GM18909 (cell line): ENCODE measurements around the gene FOXP1.
A peak's percentile ranks its signal among the peaks of the same experiment; 100 is the strongest.

Experiments used
- ATAC-seq: cut with Tn5 transposase; IDR thresholded peaks from one replicate; pipeline ENCODE4 v1.9.1; 2021; ENCODE audit warnings: mild to moderate bottlenecking; ENCODE audit not compliant: unreplicated experiment, poor library complexity

Gene FOXP1

DNA sequence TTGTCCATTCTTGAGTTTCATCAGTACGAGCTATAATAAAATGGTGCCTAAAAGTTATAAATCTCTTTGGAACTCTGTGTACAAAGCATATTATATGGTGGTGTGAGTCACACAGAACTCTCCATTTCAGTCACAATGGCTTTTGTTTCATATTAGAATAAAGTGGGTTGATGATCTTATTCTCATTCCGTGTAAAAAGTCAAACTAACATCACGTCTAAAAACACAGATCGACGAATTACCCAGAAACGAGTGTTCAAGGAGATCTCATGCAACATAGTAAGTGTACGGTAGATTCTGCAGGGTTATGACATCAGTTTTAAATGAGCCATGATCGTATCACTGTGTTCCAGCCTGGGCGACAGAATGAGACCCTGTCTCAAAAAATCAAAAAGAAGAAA is 122.4 kb downstream of the FOXP1 start:
- ATAC-seq = no peak

- no peak for ATAC-seq
Observed at GRCh38 chr3:71458895-71459294, 124.6 kb downstream of the FOXP1 start.

GRCh38 chr3:71456826-71457225 is 126.7 kb downstream of the FOXP1 start:
- ATAC-seq = no peak

GRCh38 chr3:71456156-71456555 is 127.4 kb downstream of the FOXP1 start:
- no peak for ATAC-seq

DNA sequence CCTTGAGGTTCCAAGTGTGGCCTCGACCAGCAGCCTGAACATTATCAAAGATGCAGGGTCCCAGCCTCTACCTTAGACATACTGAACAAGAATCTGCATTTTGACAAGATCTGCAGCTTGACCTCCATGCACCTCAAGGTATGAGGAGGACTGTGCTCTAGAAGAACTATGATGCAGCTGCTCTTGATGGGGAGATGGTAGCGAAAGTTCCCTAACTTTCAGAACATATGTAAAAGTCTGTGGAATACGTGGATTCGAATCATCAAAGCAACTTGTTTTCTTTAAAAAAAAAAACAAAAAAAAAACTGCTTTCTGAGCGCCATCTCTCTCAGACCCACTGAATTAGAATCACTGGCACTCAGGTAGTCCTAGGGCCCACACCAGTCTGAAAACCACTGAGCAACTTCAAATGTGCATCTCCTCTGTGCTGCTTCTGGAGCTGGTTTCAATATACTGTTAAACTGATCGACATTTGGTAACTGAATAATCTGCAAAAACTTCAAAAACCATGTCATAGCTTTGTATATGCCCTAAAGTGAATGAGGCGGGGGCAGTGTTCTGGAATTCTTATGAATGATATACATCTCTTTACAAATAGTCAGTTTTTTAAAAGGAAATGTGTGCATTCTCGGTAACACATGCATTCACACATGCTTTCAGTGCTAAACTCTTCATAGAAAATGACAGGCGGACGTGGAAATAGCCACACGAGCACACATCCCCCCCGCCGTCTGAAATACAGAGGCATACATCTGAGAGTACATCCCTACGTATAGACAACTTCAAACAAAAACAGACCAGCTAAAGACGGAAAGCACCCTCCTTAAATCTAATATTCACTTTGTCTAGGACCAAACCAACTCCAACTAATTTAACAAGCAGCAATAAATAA is 128.8 kb downstream of the FOXP1 start:
- ATAC-seq = no peak

DNA sequence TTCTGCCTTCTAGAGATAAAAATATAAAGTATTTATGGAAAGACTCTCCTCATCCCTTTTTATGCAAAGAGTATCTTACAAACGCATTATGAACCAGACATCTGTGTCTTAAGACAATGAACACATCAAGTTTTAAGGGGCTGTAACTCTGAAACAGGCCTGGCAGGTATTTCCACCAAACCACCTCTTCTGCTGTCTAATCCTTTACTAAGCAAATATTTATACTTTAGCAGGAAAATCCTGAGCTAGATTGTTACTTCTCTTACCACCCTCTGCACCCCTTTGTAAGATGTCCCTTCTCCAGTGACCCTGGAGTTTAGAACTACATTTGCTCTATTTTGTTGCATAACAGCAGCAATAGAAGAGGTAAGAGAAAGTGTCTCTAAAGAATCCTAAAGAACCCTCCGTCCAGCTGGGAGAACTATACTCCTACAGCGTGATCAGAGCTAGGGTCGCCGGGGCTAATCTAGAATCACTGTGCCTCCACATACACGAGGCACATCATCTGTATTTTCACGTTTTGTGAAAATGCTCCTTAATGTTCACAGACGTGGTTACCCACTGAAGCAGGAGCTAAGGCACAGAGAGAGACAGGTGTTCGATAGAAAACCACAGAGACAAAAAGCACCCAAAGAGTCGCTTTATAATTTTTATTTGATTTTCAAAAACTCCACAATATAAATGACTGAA is 129.6 kb downstream of the FOXP1 start:
- no peak for ATAC-seq

- ATAC-seq = no peak
Observed at GRCh38 chr3:71453319-71453718, 130.2 kb downstream of the FOXP1 start.

GRCh38 chr3:71451812-71452211 is 131.7 kb downstream of the FOXP1 start:
- ATAC-seq = no peak

DNA sequence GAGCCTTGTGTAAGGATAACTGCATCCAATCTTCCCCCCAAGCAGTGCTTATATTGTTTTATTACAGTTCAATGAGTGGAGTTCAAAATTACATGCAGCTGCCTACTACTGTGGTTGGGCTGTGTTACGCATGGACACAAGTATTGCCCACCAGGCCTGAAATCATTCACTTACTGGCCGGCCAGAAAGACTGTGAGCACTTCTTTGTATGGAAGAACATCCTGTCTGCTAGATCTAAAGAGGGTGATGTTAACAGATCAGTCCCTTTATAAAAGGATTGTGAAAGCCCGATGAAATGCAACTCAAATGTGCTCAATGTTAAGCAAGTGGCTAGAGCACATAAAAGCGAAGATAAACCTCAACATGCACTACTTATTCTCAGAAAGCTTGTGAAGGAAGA is 132.5 kb downstream of the FOXP1 start:
- ATAC-seq = no peak

DNA sequence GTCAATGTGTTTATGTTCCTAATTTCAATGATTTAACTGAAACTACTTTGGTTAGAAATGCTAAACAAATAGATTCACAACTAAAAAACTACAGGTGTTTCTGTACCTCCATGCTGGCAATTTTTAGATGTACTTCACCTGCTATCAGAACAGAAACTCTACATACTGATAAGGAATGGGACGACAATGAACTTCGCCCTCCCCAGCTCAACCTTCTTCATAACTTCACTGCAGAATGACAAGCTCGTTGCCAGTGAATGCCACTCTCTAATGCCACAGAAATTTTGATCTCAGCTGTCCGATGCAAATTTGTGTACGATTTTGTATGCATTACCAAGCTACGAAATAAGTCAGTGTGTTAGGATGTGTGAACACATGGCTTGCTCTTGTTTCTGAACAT is 133.4 kb downstream of the FOXP1 start:
- ATAC-seq = no peak

- no peak for ATAC-seq
Observed at GRCh38 chr3:71447803-71448202, 135.7 kb downstream of the FOXP1 start.

DNA sequence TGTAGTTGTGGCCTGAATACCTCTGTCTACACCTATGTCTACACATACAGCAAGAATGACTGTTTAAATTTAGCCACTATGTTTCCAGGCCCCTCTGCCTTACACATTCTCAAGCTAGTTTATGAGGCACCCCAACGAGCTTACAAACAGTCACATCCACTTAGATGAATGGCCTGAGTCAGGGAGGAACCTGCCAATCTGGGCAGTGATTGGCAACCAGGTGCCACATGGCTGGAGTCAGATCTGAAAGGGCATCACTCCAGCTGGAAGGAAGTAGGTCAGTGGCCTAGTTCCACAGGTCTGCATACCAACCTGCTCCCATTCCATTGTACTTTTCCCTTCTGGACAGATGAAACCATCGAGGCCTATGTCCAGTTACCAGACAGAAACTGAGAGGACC is 136.3 kb downstream of the FOXP1 start:
- ATAC-seq = no peak

GRCh38 chr3:71446734-71447133 is 136.8 kb downstream of the FOXP1 start:
- no peak for ATAC-seq

DNA sequence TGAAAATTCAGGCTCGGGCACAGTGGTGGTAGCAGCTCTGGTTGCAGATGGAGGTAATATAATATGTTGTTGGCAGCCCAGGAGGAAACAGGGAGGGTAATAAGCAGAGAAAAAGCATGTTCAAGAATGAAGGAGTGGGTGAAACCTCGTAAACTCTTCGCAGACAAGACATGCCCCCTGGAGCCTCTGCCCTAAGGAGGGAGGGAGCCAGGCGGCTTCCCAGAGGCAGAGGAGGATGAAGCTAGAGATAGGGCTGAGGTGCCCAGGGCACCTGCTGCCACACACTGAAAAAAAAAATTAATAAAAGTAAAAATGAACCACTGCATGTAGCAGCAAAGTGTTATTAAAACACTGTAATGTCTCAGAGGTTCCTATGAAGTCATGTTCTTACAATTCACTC is 137.3 kb downstream of the FOXP1 start:
- ATAC-seq = no peak

- no peak for ATAC-seq
Observed at GRCh38 chr3:71444861-71445259, 138.7 kb downstream of the FOXP1 start.

DNA sequence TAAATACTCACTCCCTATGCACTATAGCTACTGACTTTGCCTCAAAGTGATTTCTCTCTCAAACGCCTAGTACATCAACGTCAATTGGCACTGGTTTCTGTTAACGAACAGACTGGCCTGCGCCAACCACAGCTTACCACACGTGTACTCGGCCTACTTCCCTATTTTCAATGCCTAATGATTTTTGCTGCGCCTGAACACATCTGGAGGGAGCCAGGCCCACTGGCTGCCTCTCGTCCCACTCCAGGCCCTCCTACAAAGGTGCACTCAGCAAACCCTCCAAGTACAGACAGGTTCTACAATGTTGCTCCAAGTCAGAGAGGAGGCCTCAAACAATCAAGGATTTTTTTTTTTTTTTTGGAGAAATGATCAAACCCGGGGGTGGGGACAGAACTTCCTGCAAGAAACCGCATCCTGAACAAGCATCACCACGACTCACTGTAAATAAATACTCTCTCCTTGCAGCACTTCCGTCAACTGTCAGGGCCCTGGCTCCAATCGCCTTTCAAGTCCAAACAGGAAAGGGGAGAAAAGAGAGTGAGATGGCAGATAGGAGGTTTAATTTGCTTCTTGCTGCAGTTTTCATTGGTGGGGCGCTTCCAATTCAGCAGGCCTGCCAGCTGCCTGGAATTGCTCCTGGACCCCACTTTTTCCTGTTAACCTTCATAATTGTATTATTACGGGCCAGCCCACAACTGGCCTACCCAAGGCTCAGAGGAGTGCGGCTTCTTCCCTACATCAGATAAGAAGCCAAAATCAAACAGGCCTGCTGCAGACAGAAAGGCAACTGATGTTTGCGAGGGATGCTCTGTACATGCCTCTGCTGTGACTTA is 139.3 kb downstream of the FOXP1 start:
- ATAC-seq = peak; percentile 95

DNA sequence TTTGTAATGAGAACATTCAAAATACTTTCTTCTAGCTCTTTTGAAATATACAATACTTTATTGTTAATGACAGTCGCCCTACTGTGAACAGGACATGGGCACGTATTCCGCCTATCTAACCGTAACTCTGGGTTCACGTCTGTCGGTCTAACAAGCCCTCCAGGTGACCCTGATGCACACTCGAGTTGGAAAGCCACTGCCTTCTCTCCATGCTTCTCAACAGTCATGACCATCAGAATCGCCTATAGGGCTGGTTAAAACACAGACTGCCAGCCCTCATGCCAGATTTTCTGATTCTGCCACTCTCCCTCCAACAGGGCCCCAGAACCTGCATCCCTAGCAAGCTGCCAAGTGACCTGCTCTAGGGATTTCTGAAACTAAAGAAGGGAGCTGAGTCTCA is 140.2 kb downstream of the FOXP1 start:
- ATAC-seq = no peak

- no peak for ATAC-seq
Observed at GRCh38 chr3:71442652-71443042, 140.9 kb downstream of the FOXP1 start.

DNA sequence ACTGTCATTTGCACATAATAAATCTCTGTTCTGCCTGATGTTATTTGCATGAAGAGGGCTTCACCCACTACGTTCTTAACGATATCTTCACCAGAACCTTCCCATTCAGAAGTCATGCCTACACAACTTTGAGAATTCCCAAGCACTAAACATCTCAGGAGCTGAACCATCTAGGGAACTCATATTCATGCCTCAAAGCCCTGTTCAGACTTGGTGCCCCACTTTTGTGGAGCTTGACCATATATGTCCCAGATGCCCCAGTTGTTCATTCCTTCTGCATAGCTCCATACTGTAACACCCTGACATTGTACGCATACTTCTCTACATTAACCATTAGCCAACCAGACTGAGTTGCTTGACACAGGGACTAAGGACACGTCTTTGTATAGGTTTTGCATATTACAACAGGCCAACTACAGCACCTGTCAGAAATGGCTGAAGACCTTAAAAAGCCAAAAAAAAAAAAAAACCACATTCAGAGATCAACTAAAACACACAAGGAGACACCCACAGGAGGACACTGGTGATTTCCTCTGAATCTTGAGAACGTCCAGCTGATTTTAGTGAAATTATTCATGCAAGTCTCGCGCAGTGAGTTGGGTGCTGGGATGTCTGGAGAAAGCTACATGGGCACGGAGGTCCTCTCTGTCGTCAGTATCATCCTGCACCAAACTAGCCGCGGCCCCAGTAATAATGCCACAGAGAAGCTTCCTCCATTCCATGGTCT is 141.4 kb downstream of the FOXP1 start:
- no peak for ATAC-seq

DNA sequence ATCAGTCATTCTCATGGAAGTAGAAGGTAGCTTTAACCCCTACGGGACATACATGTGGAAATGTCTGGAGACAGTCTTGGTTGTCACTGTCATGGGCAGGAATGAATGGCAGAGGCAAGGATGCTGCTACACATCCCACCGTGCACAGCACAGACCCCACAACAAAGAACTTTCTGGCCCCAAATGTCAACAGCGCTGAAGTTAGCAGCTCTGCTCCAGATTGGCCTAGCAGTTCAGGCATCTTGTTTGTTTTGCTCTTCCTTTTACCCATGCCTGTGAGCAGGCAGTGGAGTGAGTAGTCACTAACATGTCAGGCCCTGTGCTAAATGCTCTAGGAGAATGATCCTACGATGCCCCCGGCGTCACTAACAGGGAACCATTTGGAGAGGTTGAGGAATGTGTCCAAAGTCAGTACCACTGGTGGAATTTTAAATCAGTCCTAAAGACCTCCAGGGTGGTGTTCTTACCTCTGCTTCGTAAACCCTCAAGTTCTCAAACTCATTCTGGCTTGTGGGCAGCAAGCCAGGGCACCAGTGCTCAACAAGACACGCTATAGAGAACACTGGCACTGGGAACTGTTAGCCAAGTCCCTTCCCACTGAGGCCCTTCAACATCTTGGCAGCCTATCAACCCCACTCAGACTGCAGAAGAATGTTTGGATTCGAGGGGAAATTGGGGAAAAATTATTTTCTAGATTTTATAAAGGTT is 142.2 kb downstream of the FOXP1 start:
- ATAC-seq = no peak
